Mammary epithelial cell (primary cell): ENCODE measurements around the gene TCEAL6.

Experiments
- CTCF ChIP-seq, 2 donors: IDR thresholded peaks in 1 of 2; conservative IDR thresholded peaks in 1 of 2; 2 replicates each; pipeline ENCODE4 v1.5.1; 2011 to 2012; ENCODE audit warnings: inconsistent platforms in 2 of 2, low read length in 2 of 2, mild to moderate bottlenecking in 2 of 2, control low read depth in 1 of 2, low read depth in 1 of 2; ENCODE audit not compliant: insufficient read depth in 1 of 2; ENCODE audit errors: extremely low read depth in 1 of 2
- EZH2 ChIP-seq: IDR thresholded peaks from 2 replicates; pipeline ENCODE4 v1.6.1; 2012; ENCODE audit warnings: low read length, inconsistent platforms, borderline replicate concordance

GRCh38 chrX:102154900-102155805 is 12.9 kb upstream of the TCEAL6 start:
- TF ChIP-seq CTCF (conservative IDR thresholded peaks at IDR 0.05 in 1 of 2, IDR thresholded peaks at IDR 0.05 in 1 of 2; ENCODE audit: extremely low read depth in 1 of 2, insufficient read depth in 1 of 2, low read depth in 1 of 2, low read length in 2 of 2), result no peak
- TF ChIP-seq EZH2, result no peak
